ENCODE data around the gene ST7.
"Not testable (repeated sequence)": the region's sequence is repeated elsewhere in the genome, so short reads cannot be mapped to it uniquely, and the experiment has no call there.

Gene ST7

GRCh38 chr7:116953372-116953905 lies at the start of gene ST7:
Gene ST7, plus strand, starts transcription at chr7:116953501. Its CDS starts 40 bp downstream, at chr7:116953541.
- DNase-seq, result peak; percentile 65 to 75

- DNase-seq, result no peak
These were observed 46.9 kb upstream of the ST7 start for GRCh38 chr7:116906391-116906790.

GRCh38 chr7:116910383-116910782 lies 42.9 kb upstream of the ST7 start:
- DNase-seq, result no peak

GRCh38 chr7:116911801-116912200 lies 41.5 kb upstream of the ST7 start:
- no peak for DNase-seq

GRCh38 chr7:116912269-116912909 lies 40.9 kb upstream of the ST7 start:
- DNase-seq, result no peak

GRCh38 chr7:116918704-116919103 lies 34.6 kb upstream of the ST7 start:
- DNase-seq, result no peak

GRCh38 chr7:116920359-116920758 lies 32.9 kb upstream of the ST7 start:
- no peak for DNase-seq

GRCh38 chr7:116922545-116922944 lies 30.8 kb upstream of the ST7 start:
- DNase-seq, result no peak

GRCh38 chr7:116924741-116925140 lies 28.6 kb upstream of the ST7 start:
- DNase-seq, result no peak

- DNase-seq, result no peak
These were observed 24.3 kb upstream of the ST7 start for GRCh38 chr7:116929021-116929420.

- DNase-seq, result peak; percentile 13 to 39
These were observed 23.1 kb upstream of the ST7 start for GRCh38 chr7:116929914-116930913.

GRCh38 chr7:116932566-116932965 lies 20.7 kb upstream of the ST7 start:
- DNase-seq, result no peak

- no peak for DNase-seq
These were observed 19.8 kb upstream of the ST7 start for GRCh38 chr7:116933465-116933864.

- DNase-seq, result no peak
These were observed 18.7 kb upstream of the ST7 start for GRCh38 chr7:116934580-116934979.

GRCh38 chr7:116936844-116937243 lies 16.5 kb upstream of the ST7 start:
- not testable (repeated sequence) for DNase-seq

- no peak for DNase-seq
These were observed 14.6 kb upstream of the ST7 start for GRCh38 chr7:116938678-116939077.

GRCh38 chr7:116940689-116941370 lies 12.5 kb upstream of the ST7 start:
- DNase-seq, result no peak

GRCh38 chr7:116942504-116942903 lies 10.8 kb upstream of the ST7 start:
- DNase-seq, result no peak

- DNase-seq, result no peak
These were observed 4.4 kb upstream of the ST7 start for GRCh38 chr7:116948934-116949333.

GRCh38 chr7:116949941-116950801 lies 3.1 kb upstream of the ST7 start:
- DNase-seq, result no peak

GRCh38 chr7:116950889-116951351 lies 2.4 kb upstream of the ST7 start:
- DNase-seq, result no peak
